ENCODE measurements around the gene BORCS6. TPM values are rescaled to one million over a fixed set of nuclear protein-coding genes. Genes with fewer than 3 reads are reported as not detected.
A peak's percentile ranks its signal among the peaks of the same experiment; 100 is the strongest.

Gene BORCS6
- total and polyA plus RNA-seq, 2 experiments from 2014 or later: 3.4 to 5.6 TPM

GRCh38 chr17:8138672-8139371, 51.2 kb downstream of the BORCS6 start:
- peak overlapping the region; percentile 70 for H3K4me3 ChIP-seq
- WGBS, 2 experiments (ENCODE audit: low coverage in 1 of 2, low lambda C conversion rate in 2 of 2, missing lambda C conversion rate in 2 of 2): 2 to 4% methylated on average over 45 to 46 of the region's 46 CpGs
- H3K9me3 ChIP-seq (ENCODE audit: low read depth): no peaks in the 10 kb centered on the region
- DNase-seq: peak; percentile 98
- TF ChIP-seq EZH2phosphoT487 (IDR thresholded peaks at IDR 0.05; ENCODE audit: insufficient read depth, low read depth): no peak
- TF ChIP-seq EZH2 (IDR thresholded peaks at IDR 0.05; ENCODE audit: insufficient read depth, poor library complexity, severe bottlenecking): no peak
- H3K27ac ChIP-seq: peak overlapping the region; percentile 95
- in situ Hi-C loops (cut with MboI): no loop called here
- peaks cover 29% of the 10 kb centered on the region for H3F3A ChIP-seq (ENCODE audit: insufficient read depth)
- no peaks in the 10 kb centered on the region for H4K20me1 ChIP-seq (ENCODE audit: insufficient read depth)
- H2AFZ ChIP-seq: peak overlapping the region; percentile 49; the same call in 1 of the 2 replicates
- peak overlapping the region; percentile 85 for H3K4me2 ChIP-seq (ENCODE audit: unreplicated experiment)
- peaks cover 5% of the 10 kb centered on the region for H3K4me1 ChIP-seq (ENCODE audit: insufficient read depth)
- H3K9ac ChIP-seq: peak overlapping the region; percentile 84
- H3K27me3 ChIP-seq (replicated peaks; ENCODE audit: insufficient read depth): no peaks in the 10 kb centered on the region
- peaks cover 10% of the 10 kb centered on the region; the same call in 1 of the 2 replicates for H3K36me3 ChIP-seq (ENCODE audit: low read depth)
- H3K79me2 ChIP-seq (ENCODE audit: insufficient read depth): no peaks in the 10 kb centered on the region
- no peaks in the 10 kb centered on the region for H3K9me2 ChIP-seq (ENCODE audit: insufficient read depth)

DNA sequence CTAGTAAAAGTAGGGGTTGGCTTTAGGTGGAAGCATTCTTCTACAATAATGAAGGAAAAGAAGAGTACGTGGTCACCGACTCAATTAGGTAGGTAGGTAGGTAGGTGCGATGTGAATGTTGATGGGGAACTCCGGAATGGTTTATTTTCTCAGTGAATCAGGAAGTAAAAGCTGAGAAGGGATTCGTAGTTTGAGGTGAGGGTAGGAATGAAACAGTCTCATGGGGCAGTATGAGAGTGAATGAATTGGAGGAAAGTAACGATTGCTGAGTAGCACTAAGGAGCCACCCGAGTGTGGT, 51.7 kb downstream of the BORCS6 start:
- H3K9me3 ChIP-seq (ENCODE audit: low read depth): no peaks in the 10 kb centered on the region
- 8 to 14% methylated on average over 7 of the region's 7 CpGs for WGBS, 2 experiments (ENCODE audit: low coverage in 1 of 2, low lambda C conversion rate in 2 of 2, missing lambda C conversion rate in 2 of 2)
- peaks cover 29% of the 10 kb centered on the region for H3F3A ChIP-seq (ENCODE audit: insufficient read depth)
- no peak for DNase-seq
- H2AFZ ChIP-seq: peak overlapping the region; percentile 46
- H3K79me2 ChIP-seq (ENCODE audit: insufficient read depth): no peaks in the 10 kb centered on the region
- in situ Hi-C loops (cut with MboI): no loop called here
- H3K4me1 ChIP-seq (ENCODE audit: insufficient read depth): peaks cover 5% of the 10 kb centered on the region
- peak overlapping the region; percentile 95 for H3K27ac ChIP-seq
- peak overlapping the region; percentile 84 for H3K9ac ChIP-seq
- H4K20me1 ChIP-seq (ENCODE audit: insufficient read depth): no peaks in the 10 kb centered on the region
- H3K36me3 ChIP-seq (ENCODE audit: low read depth): peaks cover 10% of the 10 kb centered on the region; the same call in 1 of the 2 replicates
- peak overlapping the region; percentile 57 for H3K4me3 ChIP-seq
- H3K27me3 ChIP-seq (replicated peaks; ENCODE audit: insufficient read depth): no peaks in the 10 kb centered on the region
- no peaks in the 10 kb centered on the region for H3K9me2 ChIP-seq (ENCODE audit: insufficient read depth)
- peak overlapping the region; percentile 74 for H3K4me2 ChIP-seq (ENCODE audit: unreplicated experiment)
- TF ChIP-seq EZH2phosphoT487 (IDR thresholded peaks at IDR 0.05; ENCODE audit: insufficient read depth, low read depth) (no peak), EZH2 (IDR thresholded peaks at IDR 0.05; ENCODE audit: insufficient read depth, poor library complexity, severe bottlenecking) (no peak)

MicroRNAs encoded within 50 kb of the gene (microRNA counts, 767-probe panel; counts per million panel counts)
- 447 counts per million, percentile 86 among the panel's probes with 10 or more counts for microRNA hsa-miR-4521

Small RNA genes within 50 kb of the gene (microRNA-seq; reads per million reads assigned to microRNA genes)
- gene MIR4521 (ENCODE audit: borderline number of aligned reads) (20.5 reads per million, percentile 28 among the genes with 10 or more reads in this experiment), gene MIR6883 (ENCODE audit: borderline number of aligned reads) (not detected)

Other genes with a start within 250 kb of the BORCS6 start
- gene GUCY2D, start 187.6 kb downstream of the BORCS6 start, total RNA-seq (2014; rRNA removed; shearing (Covaris generic)): 0.22 and 0.89 TPM in 2 replicates
- gene GUCY2D, start 187.6 kb downstream of the BORCS6 start, polyA plus RNA-seq (2016; fragmentation: Nextera tagmentation; extraction: Ambion mirVana): 0.05 TPM in 1 of 2 replicates, not detected in the other
- not detected in 2 replicates for gene ALOX15B, start 151.1 kb downstream of the BORCS6 start, total RNA-seq (2014; rRNA removed; shearing (Covaris generic))
- gene ALOX15B, start 151.1 kb downstream of the BORCS6 start, polyA plus RNA-seq (2016; fragmentation: Nextera tagmentation; extraction: Ambion mirVana): not detected in 2 replicates
- gene ALOX12B, start 102.5 kb downstream of the BORCS6 start, total RNA-seq (2014; rRNA removed; shearing (Covaris generic)): not detected in 2 replicates
- not detected in 2 replicates for gene ALOX12B, start 102.5 kb downstream of the BORCS6 start, polyA plus RNA-seq (2016; fragmentation: Nextera tagmentation; extraction: Ambion mirVana)
- gene ALOXE3, start 71.7 kb downstream of the BORCS6 start, total RNA-seq (2014; rRNA removed; shearing (Covaris generic)): under 0.01 TPM in 1 of 2 replicates, not detected in the other
- 0.11 and 0.19 TPM in 2 replicates for gene ALOXE3, start 71.7 kb downstream of the BORCS6 start, polyA plus RNA-seq (2016; fragmentation: Nextera tagmentation; extraction: Ambion mirVana)
- gene HES7, start 66.1 kb downstream of the BORCS6 start, total RNA-seq (2014; rRNA removed; shearing (Covaris generic)): not detected in 2 replicates
- gene HES7, start 66.1 kb downstream of the BORCS6 start, polyA plus RNA-seq (2016; fragmentation: Nextera tagmentation; extraction: Ambion mirVana): not detected in 2 replicates
- 4.4 and 5.1 TPM in 2 replicates for gene PER1, start 37.8 kb downstream of the BORCS6 start, total RNA-seq (2014; rRNA removed; shearing (Covaris generic))
- 5.3 and 5.9 TPM in 2 replicates for gene PER1, start 37.8 kb downstream of the BORCS6 start, polyA plus RNA-seq (2016; fragmentation: Nextera tagmentation; extraction: Ambion mirVana)
- 6.2 and 6.5 TPM in 2 replicates for gene VAMP2, start 27.2 kb downstream of the BORCS6 start, total RNA-seq (2014; rRNA removed; shearing (Covaris generic))
- gene VAMP2, start 27.2 kb downstream of the BORCS6 start, polyA plus RNA-seq (2016; fragmentation: Nextera tagmentation; extraction: Ambion mirVana): 25.5 and 27.1 TPM in 2 replicates
- 11.6 TPM in 2 replicates for gene TMEM107, start 13.8 kb downstream of the BORCS6 start, total RNA-seq (2014; rRNA removed; shearing (Covaris generic))
- 20.6 and 20.9 TPM in 2 replicates for gene TMEM107, start 13.8 kb downstream of the BORCS6 start, polyA plus RNA-seq (2016; fragmentation: Nextera tagmentation; extraction: Ambion mirVana)
- gene AURKB, start 20.4 kb upstream of the BORCS6 start, total RNA-seq (2014; rRNA removed; shearing (Covaris generic)): 9.4 and 18.4 TPM in 2 replicates
- 22.9 and 24.1 TPM in 2 replicates for gene AURKB, start 20.4 kb upstream of the BORCS6 start, polyA plus RNA-seq (2016; fragmentation: Nextera tagmentation; extraction: Ambion mirVana)
- 2.0 and 7.0 TPM in 2 replicates for gene CTC1, start 57.9 kb upstream of the BORCS6 start, total RNA-seq (2014; rRNA removed; shearing (Covaris generic))
- 5.4 and 6.0 TPM in 2 replicates for gene CTC1, start 57.9 kb upstream of the BORCS6 start, polyA plus RNA-seq (2016; fragmentation: Nextera tagmentation; extraction: Ambion mirVana)
- gene PFAS, start 59.1 kb upstream of the BORCS6 start, total RNA-seq (2014; rRNA removed; shearing (Covaris generic)): 13.4 and 33.0 TPM in 2 replicates
- gene PFAS, start 59.1 kb upstream of the BORCS6 start, polyA plus RNA-seq (2016; fragmentation: Nextera tagmentation; extraction: Ambion mirVana): 14.8 and 16.0 TPM in 2 replicates
- gene RANGRF, start 98.5 kb upstream of the BORCS6 start, total RNA-seq (2014; rRNA removed; shearing (Covaris generic)): 4.8 and 13.8 TPM in 2 replicates
- 29.7 and 30.3 TPM in 2 replicates for gene RANGRF, start 98.5 kb upstream of the BORCS6 start, polyA plus RNA-seq (2016; fragmentation: Nextera tagmentation; extraction: Ambion mirVana)
- 0.65 and 2.0 TPM in 2 replicates for gene SLC25A35, start 105.2 kb upstream of the BORCS6 start, total RNA-seq (2014; rRNA removed; shearing (Covaris generic))
- gene SLC25A35, start 105.2 kb upstream of the BORCS6 start, polyA plus RNA-seq (2016; fragmentation: Nextera tagmentation; extraction: Ambion mirVana): 1.2 and 2.0 TPM in 2 replicates
- gene ARHGEF15, start 120.1 kb upstream of the BORCS6 start, total RNA-seq (2014; rRNA removed; shearing (Covaris generic)): not detected in 2 replicates
- not detected in 2 replicates for gene ARHGEF15, start 120.1 kb upstream of the BORCS6 start, polyA plus RNA-seq (2016; fragmentation: Nextera tagmentation; extraction: Ambion mirVana)
- not detected in 2 replicates for gene ODF4, start 149.7 kb upstream of the BORCS6 start, total RNA-seq (2014; rRNA removed; shearing (Covaris generic))
- gene ODF4, start 149.7 kb upstream of the BORCS6 start, polyA plus RNA-seq (2016; fragmentation: Nextera tagmentation; extraction: Ambion mirVana): not detected in 2 replicates
- gene RPL26, start 193.0 kb upstream of the BORCS6 start, total RNA-seq (2014; rRNA removed; shearing (Covaris generic)): 2,122 and 2,233 TPM in 2 replicates
- gene RPL26, start 193.0 kb upstream of the BORCS6 start, polyA plus RNA-seq (2016; fragmentation: Nextera tagmentation; extraction: Ambion mirVana): 497 and 522 TPM in 2 replicates
- not detected in 2 replicates for gene RNF222, start 207.6 kb upstream of the BORCS6 start, total RNA-seq (2014; rRNA removed; shearing (Covaris generic))
- not detected in 2 replicates for gene RNF222, start 207.6 kb upstream of the BORCS6 start, polyA plus RNA-seq (2016; fragmentation: Nextera tagmentation; extraction: Ambion mirVana)
- gene NDEL1, start 245.7 kb upstream of the BORCS6 start, total RNA-seq (2014; rRNA removed; shearing (Covaris generic)): 74.9 and 76.4 TPM in 2 replicates
- 105 and 111 TPM in 2 replicates for gene NDEL1, start 245.7 kb upstream of the BORCS6 start, polyA plus RNA-seq (2016; fragmentation: Nextera tagmentation; extraction: Ambion mirVana)